HK-2 (cell line): ENCODE data around the gene NME7.
"Not testable (repeated sequence)": the region's sequence is repeated elsewhere in the genome, so short reads cannot be mapped to it uniquely, and the experiment has no call there.

Source experiments
- DNase-seq: peaks from one replicate; pipeline ENCODE4 v3.0.0-alpha.2; 2018; ENCODE audit not compliant: unreplicated experiment

NME7 gene

DNA sequence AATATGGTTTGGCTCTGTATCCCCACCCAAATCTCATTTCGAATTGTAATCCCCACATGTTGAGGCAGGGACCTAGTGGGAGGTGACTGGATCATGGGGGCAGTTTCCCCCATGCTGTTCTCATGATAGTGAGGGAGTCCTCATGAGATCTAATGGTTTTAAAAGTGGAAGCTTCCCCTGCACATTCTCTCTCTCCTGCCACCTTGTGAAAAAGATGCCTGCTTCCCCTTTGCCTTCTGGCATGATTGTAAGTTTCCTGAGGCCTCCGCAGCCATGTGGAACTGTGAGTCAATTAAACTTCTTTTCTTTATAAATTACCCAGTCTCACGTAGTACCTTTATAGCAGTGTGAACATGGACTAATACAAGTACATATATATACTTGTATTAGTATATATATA lies 25.5 kb downstream of the NME7 start:
- not testable (repeated sequence) for DNase-seq

DNA sequence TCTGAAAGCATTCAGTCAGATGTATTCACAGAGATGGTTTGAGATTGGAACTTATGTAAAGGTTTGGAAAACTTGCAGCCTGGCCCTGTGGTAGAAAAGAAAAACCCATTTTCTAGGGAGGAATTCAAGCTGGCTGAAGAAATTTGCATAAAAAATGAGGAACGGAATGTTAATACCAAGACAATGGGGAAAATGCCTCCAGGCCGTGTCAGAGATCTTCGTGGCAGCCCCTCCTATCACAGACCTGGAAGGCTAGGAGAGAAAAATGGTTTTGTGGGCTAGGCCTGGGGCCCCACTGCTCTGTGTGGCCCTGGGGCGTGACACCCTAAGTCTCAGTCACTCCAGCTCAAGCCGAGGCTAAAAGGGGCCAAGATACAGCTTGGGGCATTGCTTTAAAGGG lies 26.7 kb downstream of the NME7 start:
- DNase-seq = no peak

DNA sequence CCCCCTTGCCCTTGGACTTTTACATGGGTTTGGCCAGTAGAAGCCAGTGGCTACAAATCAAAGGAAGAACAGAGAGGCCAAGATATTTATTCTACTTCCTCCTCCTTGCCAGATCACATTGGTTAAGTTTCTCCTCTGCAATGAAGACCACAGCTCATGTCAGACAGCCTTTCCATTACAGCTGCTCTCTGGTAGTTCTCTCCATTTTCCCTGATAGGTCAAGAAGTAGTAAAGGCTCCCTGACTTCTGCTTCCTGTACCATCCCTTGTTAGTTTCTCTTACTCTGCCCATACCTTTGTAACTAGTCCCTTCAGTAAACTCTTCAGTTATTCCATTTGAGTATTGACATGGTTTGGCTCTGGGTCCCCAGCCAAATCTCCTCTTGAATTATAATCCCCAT lies 27.8 kb downstream of the NME7 start:
- no peak for DNase-seq

DNA sequence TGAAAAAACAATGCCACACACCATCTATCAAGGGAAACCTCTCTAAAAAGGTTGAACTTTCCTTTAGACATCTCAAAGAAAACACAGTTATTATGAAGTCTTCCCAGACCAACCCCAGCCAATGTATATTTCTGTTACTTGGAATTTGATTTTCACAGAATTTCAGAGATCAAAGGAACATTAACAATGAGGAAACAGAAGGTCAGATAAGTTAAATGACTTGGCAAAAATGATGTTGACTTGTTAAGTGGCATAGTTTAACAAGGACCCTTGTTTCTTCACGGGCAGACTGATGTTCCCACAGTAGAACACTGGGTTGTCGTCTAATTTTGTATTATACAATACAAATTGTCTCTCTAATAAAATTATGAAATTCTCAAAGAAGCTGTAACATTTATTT lies 29.0 kb downstream of the NME7 start:
- no peak for DNase-seq

DNA sequence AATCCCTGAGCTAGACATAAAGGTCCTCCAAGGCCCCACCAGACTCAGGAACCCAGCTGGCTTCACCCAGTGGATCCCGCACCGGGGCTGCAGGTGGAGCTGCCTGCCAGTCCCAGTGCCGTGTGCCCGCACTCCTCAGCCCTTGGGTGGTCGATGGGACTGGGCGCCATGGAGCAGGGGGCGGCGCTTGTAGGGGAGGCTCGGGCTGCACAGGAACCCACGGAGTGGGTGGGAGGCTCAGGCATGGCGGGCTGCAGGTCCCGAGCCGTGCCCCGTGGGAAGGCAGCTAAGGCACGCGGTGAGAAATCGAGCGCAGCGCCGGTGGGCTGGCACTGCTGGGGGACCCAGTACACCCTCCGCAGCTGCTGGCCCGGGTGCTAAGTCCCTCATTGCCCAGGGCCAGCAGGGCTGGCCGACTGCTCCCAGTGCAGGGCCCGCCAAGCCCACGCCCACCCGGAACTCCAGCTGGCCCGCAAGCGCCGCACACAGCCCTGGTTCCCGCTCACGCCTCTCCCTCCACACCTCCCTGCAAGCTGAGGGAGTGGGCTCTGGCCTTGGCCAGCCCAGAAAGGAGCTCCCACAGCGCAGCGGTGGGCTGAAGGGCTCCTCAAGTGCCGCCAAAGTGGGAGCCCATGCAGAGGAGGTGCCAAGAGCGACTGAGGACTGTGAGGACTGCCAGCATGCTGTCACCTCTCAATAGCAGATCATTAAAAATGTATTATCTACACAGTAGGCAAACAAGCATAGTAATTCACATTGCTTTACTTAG lies 30.5 kb downstream of the NME7 start:
- not testable (repeated sequence) for DNase-seq

DNA sequence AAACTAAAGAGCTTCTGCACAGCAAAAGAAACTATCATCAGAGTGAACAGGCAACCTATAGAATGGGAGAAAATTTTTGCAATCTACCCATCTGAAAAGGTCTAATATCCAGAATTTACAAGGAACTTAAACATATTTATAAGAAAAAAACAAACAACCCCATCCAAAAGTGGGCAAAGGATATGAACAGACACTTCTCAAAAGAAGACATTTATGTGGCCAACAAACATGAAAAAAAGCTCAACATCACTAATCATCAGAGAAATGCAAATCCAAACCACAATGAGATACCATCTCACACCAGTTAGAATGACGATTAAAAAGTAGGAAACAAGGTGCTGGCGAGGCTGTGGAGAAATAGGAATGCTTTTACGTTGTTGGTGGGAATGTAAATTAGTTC lies 32.9 kb downstream of the NME7 start:
- DNase-seq = not testable (repeated sequence)

DNA sequence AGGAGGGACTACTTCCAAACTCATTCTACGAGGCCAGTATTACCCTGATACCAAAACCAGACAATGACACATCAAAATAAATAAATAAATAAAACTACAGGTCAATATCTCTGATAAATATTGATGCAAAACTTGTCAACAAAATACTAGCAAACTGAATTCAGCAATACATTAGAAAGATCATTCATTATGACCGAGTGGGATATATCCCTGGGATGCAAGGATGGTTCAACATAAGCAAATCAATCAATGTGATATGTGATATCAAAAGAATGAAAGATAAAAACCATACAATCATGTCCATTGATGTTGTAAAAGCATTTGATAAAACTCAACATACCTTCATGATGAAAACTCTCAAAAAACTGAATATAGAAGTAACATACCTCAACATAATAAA lies 36.7 kb downstream of the NME7 start:
- no peak for DNase-seq

DNA sequence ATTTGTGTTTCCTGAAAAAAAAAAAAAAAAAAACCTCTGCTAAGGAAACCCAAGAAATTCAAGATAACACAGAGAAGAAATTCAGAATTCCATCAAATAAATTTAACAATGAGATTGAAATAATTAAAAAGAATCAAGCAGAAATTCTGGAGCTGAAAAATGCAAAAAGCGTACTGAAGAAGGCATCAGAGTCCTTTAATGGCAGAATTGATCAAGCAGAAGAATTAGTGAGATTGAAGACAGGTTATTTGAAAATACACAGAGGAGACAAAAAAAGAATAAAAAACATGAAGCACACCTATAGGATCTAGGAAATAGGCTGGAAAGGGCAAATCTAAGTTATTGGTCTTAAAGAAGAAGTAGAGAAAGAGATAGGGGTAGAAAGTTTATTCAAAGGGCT lies 38.2 kb downstream of the NME7 start:
- no peak for DNase-seq

DNA sequence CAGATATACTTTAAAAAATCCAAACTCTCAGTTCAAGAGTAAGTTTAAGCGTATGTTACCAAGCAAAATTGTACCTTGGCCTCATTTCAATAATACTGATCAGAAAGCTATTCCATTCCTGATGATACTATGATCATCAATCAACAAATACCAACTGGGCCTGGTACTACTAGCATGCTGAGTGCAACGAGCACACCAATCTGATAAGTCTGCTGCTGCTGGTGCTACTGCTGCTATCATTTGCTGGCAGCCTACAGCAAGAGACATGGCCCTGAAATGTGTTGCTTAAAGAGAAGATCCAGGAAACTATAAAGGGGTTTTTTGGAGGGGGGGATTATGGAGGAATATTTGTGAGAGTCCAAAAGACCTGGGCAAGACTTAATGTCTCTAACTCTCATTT lies 39.7 kb downstream of the NME7 start:
- DNase-seq = no peak

DNA sequence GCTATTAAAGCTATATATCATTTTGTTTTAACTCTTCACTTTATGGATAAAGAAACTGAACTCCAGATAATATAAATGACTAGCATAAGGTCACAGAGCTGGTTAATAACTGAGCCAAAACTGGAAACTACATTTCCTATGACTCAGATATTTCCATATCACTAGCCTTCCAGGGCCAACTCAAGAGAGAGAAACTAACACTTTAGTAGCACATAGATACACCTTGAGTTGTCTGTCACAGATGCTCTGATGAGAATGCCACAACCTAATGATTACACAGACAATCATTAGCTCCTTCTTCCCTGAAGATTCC lies 40.7 kb downstream of the NME7 start:
- no peak for DNase-seq

DNA sequence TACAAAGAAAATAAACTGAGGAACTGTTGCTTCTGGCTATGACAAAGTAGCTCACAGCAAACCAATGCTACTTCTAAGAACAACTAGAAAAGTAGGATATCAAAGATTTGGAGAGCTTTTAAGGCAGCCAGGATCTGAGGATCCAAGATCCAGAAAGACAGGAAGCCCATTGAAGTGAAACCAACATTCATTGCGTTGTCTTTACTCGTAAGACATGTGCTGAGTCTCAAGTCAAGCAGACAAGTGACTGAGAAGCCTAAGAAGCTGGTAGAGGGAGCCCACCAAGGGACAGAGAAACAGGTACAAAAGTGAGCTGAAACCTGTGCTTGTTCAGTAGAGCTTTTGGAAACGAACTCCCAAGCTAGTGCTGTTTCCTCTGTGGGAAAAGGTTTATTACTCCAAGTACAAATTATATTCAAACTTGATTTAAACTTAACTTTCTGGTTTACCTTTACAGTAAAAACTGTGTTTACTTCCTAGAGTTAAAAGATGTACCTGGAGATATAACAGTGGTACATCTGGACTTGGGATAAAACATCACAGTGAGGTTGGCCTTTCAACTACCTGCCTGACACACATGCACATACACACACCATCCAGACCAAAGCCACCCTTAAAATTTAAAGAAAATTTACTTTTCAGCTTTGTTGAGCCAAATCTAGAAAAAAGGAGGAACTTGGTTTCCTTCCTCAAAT lies 41.2 kb downstream of the NME7 start:
- no peak for DNase-seq

DNA sequence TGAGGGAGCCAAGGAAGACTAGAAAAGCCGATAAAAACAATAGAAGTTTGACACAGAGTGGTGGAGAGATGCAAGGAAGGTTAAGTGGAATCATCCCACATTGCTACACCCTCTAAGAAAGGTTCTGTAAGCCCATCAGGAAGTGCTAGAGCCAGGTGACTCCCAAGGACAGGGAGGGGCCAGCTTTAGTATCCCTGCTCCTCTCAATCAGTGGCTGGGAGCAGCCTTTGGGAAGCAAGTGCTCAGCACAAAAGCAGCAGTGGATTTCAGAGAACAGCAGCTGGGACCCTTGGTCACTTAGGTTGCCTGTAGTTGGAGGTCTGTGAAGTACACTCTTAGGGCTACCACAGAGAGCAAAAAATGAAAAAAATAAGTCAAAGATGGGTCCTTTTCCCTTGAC lies 42.5 kb downstream of the NME7 start:
- no peak for DNase-seq

DNA sequence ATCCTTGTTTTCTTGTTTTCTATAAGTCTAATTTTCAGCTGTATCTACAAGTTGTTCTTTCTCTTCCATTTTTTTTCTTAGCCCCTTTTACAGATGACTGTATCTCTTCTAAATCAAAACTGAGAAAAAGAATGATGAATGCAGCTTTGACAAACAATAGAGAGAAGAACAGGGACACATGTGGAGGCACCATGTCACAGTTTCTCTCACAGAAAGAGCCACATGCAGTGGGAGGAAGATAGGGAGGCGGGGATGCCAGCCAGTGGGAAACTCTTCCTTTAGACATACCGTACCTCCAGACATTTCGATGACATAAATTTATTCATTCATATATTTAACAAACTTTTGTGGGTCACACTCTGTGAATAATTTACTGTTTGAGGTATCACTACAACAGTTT lies 45.5 kb downstream of the NME7 start:
- DNase-seq = no peak

DNA sequence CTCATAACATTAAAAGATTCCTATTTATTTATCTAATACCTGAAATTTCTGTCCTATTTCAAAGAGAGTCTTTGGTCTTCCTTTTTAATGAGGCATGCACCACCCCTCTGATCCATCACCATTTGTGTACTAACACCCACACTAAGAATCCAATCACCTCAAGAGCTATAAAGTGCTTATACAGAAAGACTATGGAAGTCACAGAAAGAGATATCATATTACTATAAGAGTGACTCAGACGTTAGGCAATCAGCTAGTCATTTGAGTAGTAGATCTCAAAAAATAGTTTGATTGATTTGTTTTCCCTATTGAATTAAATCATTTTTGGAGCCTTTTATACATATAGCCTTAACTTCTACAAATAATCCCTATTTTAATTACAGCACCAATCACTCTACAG lies 46.1 kb downstream of the NME7 start:
- no peak for DNase-seq

DNA sequence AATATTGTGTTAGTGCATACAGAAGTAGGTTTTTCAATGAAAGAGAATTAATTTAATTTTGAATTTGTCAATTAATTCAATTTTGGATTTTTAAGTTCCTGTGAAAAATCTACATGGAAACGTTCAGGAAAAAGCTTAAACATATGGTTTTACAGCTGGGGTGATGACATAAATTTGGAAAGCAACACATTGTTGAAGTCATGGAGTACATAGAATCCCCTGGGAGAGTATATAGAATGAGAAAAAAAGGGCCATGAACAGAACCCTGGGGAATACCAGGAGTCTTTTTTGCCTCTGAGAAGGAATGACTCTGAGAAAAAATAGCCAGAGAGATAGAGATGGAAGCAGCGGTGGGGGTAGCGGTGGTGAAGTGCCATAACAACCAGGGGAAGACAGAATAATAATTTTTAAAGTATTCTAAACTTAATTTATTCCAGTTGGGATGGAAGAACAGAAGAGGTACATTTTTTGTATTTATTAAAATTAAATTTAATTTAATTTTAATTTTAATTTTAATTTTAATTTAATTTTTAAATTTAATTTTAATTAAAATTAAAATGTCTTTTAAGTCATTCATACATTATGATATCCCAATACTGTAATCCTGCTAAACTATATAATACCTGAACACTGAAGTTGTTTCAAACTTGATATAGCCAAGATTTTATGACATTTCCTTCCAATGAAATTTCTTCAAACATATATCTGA lies 48.9 kb downstream of the NME7 start:
- no peak for DNase-seq

DNA sequence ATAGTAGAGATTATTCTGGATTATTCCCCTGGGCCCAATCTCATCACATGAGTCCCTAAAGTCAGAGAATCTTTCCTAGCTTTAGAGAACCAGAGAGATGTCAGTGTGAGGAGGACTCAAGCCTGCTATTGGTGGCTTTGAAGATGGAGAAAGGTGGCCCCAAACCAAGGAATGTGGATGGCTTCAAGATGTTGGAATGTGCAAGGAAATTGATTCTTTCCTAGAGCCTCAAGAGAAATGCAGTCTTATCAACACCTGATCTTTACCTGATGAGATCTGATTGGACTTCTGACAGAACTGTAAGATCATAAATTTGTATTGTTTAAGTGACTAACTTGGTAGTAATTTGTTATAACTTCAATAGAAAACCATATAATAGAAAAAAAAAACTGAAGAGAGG lies 51.0 kb downstream of the NME7 start:
- no peak for DNase-seq

DNA sequence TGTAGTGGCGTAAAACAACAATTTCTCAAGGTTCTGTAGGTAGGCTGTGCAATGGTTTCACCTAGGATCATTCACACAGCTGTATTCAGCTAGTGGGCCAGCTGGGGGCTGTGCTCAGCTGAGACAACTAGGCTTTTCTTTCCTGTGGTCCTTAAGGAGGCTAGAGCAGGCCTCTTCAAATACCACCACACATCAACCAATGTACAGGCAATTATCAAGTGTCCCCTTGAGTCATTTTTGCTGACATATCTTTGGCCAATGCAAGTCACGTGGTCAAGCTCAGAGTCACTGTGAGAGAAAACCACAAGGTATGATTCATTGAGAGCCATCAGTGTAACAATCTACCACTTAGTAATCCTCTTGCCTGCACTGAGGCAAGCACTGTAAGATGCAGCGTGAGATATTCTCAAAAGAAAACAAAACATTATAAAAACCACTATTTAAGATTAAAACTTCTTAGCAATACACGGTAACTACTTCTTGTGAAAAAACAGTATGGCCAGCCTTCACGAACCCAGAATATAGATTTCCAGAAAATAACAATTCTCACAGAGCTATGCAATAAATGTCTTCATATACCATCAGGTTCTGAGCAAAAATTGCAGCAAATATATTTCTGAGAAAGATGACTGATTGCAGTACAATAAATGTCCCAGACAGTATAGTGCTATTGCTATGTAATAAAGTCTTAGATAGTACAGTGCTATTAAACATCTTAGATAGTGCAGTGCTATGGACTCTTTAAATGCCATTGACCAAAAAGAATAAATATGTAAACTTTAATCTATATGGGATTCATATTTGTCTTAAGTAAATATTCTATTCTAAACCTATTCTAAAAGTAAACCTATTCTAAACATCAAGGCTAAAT lies 55.3 kb downstream of the NME7 start:
- peak; percentile 65 for DNase-seq

DNA sequence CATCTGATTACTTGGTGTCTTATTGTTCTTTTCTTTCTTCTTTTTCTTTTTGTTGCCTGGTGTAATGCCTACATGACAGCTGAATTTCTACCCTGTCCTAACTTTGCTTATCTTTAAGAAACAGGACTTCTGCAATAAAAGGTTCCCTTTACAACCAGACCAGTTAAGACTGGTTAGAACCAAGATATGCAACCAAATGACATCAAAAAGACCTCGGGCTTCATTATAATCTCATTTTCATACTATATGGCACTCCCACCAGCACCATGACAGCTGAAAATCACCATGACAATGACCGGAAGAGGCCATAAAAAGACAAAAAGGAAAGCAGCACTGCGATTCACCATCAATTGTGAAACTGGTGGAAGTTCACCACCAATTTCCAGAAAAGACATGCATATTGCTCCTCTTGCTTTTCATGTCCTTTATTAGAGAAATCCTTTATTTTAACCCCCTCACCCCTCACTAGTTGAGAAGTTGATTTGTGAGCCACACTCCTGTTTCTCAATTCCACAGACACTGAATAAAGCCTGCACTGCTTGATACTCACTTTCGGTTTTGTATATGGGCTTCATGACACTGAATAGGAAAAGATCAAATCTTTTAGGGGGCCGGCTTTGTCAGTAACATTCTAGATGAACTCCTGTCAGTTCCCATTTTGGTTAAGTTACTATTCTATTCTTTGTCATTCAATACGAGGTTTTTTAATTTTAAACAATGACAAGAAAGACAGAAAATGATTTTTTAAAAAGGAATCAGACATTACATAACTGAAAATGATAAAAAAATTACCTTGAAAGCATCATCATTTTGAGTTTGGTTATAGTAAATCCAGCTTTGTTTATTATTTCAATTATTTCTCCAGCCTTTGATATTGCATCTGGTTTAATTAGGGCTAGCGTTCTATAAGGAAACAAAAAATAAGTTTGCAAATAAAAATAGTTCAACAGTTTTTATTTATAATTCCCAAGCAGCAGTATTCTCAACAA lies 58.1 kb downstream of the NME7 start:
- DNase-seq = no peak

DNA sequence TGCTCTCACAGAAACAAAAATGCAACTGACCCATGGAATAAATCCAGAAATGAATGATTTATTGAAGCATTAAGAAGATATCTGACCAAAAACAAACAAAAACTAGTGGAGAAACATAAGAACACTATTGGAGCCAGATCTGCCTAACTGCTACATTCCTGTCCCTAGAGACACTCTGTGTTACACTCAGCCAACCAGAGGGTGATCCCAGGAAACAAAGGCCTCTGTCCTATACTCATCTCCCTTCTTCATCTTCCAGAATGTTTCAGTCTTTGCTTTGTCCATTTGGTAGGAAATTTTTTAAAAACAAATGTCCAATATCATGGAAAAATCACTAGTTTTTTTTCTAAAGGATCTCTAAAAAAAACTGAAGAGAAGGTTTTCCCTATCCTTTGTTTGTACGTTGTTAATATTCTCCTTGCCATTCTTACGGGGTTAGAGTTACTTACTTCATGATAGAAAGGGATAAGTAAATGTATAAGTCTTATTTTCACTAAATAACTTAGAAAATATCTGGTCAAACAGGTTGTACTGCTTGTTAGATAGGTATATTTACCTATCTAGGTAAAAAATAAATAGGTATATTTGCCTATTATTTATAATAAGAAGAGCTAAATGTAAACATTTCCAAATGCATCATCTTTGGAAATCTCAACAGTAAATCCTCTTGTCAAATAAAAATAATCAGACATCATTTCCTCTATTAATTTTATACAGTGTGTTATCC lies 59.1 kb downstream of the NME7 start:
- no peak for DNase-seq

DNA sequence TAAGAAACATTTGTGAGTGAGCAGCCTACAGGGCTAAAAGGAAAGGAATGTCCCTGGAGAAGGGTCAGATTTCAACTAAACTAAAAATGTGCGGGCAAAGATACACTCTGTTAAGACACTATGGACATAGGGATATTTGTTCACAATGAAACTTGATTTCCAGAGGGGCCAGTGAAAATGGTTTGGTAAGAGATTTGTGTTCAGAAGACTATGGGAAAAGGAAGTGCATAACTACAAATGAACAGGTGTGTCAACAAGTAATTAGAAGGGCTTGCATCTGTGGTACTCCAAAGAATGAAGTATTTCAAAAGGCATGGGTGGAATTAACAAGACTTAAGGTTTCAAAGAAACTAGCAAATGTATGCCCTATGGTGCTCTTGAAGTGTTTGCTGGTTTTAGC lies 60.4 kb downstream of the NME7 start:
- no peak for DNase-seq
